ENCODE measurements around the gene RGS7BP.

Gene RGS7BP

DNA sequence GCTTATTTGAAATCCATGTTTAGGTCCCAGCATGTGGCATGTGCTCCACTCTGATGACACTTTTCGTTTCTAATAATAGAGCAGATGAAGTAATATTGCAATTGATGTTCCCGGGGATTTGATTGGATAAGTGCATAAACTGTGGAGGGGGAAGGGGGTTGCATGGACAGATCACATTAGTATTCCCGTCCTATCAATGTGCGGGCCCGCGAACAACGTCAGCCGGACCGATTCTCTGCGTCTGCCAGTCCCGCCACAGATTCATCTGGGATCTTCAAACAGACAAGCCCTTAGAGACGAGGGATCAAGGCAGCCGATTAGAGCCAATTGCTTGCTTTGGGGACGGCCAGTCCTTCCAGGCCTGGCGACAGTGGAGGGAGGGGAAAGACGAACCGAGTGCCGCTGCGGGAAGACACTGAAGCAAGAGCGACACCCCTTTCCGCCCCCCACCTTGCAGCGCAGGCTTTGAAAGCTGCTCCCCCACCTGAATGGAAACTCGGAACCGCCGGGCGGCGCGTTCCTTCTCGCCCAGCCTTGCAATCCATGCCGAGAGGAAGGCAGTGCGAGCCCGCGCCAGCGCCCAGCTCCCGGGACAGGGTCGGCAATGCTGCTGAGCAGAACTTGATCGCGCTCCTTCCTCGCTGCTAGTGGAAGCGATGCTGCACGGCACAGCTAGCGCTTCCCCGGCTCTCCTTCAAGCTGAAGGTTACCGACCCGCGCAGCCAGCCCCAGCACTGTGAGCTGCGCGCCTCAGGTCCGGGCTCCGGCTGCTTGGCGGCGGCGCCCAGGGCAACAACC is at the start of gene RGS7BP:
Gene RGS7BP (plus strand): TSS at position 247 of the 798 bp plus-strand sequence. CDS start 610 bp downstream, outside the sequence.
- DNase-seq (ENCODE audit: insufficient read length, low spot score) (no peak), FAIRE-seq (no peak)
- no peak for TF ChIP-seq POLR2A (IDR thresholded peaks at IDR 0.05; ENCODE audit: low read depth, low read length)

DNA sequence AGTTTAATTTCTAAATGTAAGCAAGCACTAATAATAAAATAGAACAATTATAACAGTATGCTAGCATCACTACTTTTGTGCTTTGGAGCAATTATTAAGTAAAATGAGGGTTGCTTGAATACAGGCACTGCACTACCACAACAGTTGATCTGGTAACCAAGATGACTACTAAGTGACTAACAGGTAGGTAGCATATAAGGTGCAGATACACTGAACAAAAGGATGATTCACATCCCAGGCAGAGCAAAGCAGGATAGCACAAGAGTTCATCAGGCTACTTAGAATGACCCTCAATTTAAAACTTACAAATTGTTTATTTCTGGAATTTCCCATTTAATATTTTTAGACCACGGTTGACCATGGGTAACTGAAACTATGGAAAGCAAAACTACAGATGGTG is 48.0 kb upstream of the RGS7BP start:
- FAIRE-seq (no peak), DNase-seq (ENCODE audit: insufficient read length, low spot score) (no peak)
- no peak for TF ChIP-seq POLR2A (IDR thresholded peaks at IDR 0.05; ENCODE audit: low read depth, low read length)

DNA sequence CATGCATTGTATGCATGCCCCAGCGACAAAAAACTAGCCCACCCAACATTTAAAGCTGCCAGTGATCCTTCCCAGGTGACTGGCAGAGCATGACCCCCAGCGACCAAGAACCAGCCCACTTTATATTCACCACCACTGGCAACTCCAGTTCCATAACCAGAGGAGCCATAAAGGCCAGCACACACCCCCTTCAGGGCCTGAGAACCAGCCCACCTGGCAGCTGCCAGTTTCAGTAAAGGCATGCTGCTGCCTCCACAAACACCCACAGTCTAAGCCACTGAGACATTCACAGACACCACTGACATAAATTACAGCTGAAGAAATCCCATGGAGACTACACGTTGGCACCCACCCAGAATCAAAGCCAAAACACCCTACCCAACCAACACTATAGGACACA is 46.9 kb upstream of the RGS7BP start:
- no peak for TF ChIP-seq POLR2A (IDR thresholded peaks at IDR 0.05; ENCODE audit: low read depth, low read length)
- FAIRE-seq (no peak), DNase-seq (ENCODE audit: insufficient read length, low spot score) (no peak)

DNA sequence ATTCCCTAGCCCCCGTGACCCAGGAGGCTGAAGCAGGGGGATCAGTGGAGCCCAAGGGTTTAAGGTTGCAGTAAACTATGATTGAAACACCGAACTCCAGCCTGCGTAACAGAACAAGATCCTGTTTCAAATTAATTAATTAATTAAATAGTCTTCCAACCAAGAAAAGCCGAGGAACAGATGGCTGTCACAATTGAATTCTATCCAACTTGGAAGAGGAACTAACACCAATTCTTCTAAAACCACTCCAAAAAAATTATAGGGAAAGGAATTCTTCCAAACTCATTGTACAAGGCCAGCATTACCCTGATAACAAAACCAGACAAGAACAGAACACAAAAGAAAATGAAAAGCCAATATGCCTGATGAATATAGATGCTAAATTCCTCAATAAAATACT is 43.4 kb upstream of the RGS7BP start:
- FAIRE-seq, result no peak
- TF ChIP-seq POLR2A (IDR thresholded peaks at IDR 0.05; ENCODE audit: low read depth, low read length), result no peak
- DNase-seq (ENCODE audit: insufficient read length, low spot score), result no peak

DNA sequence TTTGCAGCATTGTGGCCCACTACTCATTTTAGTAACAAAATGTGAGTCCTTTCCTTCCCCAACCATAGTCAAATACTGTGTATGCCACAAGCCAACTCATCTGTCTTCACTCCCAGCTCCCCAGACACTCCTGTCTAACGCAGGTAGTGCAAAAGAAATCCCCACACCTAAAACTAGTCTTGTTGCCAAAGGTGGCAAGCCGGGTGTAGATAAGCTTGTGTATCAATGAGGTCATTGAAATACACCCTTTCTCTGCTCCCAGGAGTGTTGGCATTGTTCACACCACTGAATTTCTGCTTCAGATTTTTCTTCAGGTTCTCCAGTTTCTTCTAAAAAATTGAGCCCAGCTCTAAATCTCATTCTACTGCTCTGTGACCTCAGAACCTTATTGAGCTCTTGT is 19.7 kb upstream of the RGS7BP start:
- FAIRE-seq (no peak), DNase-seq (ENCODE audit: insufficient read length, low spot score) (no peak)

DNA sequence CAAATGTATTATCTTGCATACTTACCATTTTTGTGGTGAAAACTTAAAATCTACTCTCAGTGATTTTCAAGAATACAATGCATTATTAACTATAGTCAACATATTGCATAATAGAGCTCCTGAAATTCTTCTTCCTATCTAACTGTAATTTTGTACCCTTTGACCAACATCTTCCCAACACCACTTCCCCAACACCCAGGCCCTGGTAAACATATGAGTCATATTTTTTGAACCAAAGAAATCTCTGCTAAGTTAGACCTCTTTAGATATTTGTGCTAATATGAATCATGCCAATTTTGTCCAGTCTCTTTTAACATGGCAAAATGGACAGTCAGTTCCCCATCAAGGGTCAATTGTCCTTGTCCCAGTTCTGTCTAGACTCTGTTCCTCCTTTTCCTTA is 18.5 kb upstream of the RGS7BP start:
- FAIRE-seq (no peak), DNase-seq (ENCODE audit: insufficient read length, low spot score) (no peak)
- no peak for TF ChIP-seq POLR2A (IDR thresholded peaks at IDR 0.05; ENCODE audit: low read depth, low read length)

More for the DNA sequence above, 19.7 kb upstream of the RGS7BP start:
- no peak for TF ChIP-seq POLR2A (IDR thresholded peaks at IDR 0.05; ENCODE audit: low read depth, low read length)

GRCh38 chr5:64489857-64490256 is 16.0 kb upstream of the RGS7BP start:
- no peak for TF ChIP-seq POLR2A (IDR thresholded peaks at IDR 0.05; ENCODE audit: low read depth, low read length)
- no peak for DNase-seq (ENCODE audit: insufficient read length, low spot score)
- no peak for FAIRE-seq

GRCh38 chr5:64497386-64497785 is 8.4 kb upstream of the RGS7BP start:
- no peak for TF ChIP-seq POLR2A (IDR thresholded peaks at IDR 0.05; ENCODE audit: low read depth, low read length)
- DNase-seq (ENCODE audit: insufficient read length, low spot score) (peak; percentile 35), FAIRE-seq (peak; percentile 43)

DNA sequence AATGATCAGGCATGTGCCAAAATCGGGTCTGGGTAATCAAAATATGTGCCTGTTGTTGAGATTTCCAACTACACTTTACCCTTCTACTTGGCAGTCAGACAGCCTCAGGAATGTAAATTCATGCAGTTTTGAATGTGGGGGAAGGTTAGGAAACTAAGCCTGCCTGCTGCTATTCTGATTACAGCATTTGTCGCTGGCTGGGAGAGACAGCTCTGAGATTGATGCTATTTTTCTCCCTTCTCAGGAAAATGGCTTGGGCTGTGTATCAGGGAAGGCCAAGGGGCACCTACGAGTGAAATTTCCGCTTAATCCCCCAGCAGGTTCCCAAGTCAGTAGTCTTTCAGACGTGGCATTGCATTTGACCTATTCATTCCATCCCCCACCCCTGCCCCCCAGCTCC is 3.6 kb upstream of the RGS7BP start:
- DNase-seq (ENCODE audit: insufficient read length, low spot score) (no peak), FAIRE-seq (no peak)
- no peak for TF ChIP-seq POLR2A (IDR thresholded peaks at IDR 0.05; ENCODE audit: low read depth, low read length)

GRCh38 chr5:64506567-64507263 is 900 bp downstream of the RGS7BP start:
- no peak for TF ChIP-seq POLR2A (IDR thresholded peaks at IDR 0.05; ENCODE audit: low read depth, low read length)
- DNase-seq (ENCODE audit: insufficient read length, low spot score), result no peak
- FAIRE-seq, result no peak

DNA sequence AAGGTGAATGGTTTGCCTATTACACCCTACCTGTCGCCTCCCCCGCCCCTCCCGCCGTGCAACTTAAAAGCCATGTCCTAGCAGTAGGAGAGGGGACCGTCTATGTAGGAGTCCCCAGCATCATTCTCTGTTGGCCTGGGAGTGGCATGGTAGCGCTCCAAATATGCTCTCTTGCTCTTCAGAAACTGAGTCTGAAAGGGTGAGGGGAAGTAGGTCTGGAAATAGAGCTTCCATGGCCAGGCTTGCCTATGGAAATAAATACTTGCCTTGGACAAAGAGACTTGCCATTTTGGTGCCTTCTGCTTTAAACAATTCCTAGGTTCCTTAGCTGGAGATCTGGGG is 1.4 kb downstream of the RGS7BP start:
- FAIRE-seq (no peak), DNase-seq (ENCODE audit: insufficient read length, low spot score) (no peak)
- TF ChIP-seq POLR2A (IDR thresholded peaks at IDR 0.05; ENCODE audit: low read depth, low read length), result no peak

GRCh38 chr5:64509828-64510227 is 4.0 kb downstream of the RGS7BP start:
- FAIRE-seq (no peak), DNase-seq (ENCODE audit: insufficient read length, low spot score) (no peak)
- no peak for TF ChIP-seq POLR2A (IDR thresholded peaks at IDR 0.05; ENCODE audit: low read depth, low read length)

DNA sequence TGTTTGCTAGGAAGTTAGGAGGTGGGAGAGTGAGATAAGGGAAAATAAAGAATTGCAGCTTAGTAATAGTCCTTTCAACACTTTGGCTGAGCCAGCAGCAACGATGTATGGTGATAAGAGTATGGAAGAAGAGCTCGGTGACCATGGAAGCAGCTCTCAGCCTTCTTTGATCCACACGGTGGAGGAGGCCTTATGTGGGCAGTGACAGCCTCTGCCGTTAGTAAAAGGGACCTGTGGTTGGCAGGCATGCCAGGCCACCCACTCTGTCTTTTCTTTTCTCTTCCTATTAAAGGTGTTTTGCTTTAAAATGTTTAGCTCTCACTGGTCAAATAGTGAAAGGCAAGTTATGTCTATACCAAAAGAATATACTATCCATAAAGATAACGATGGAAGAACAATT is 7.7 kb downstream of the RGS7BP start:
- FAIRE-seq, result no peak

GRCh38 chr5:64514612-64515011 is 8.8 kb downstream of the RGS7BP start:
- DNase-seq (ENCODE audit: insufficient read length, low spot score), result no peak
- FAIRE-seq, result no peak

More for the DNA sequence above, 7.7 kb downstream of the RGS7BP start:
- DNase-seq (ENCODE audit: insufficient read length, low spot score), result no peak
- TF ChIP-seq POLR2A (IDR thresholded peaks at IDR 0.05; ENCODE audit: low read depth, low read length), result no peak

DNA sequence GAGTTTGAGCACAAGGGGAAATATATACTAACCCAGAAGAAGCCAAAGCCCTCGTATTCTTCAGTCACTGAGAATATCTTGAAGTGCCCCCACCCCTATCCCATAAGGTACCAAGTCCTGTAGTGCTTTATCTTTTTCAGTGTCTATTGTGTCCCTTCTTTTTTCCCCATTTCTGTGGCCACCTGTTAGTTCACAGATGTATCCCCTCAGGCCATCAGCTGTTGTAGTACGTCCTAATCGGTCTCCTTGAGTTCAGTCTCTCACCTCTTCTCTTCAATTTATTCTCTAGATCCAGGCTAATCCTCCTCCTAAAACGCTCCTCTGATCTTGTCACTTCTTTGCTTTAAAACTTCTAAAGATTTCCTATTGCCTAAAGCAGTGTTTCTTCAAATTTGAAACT is 10.4 kb downstream of the RGS7BP start:
- DNase-seq (ENCODE audit: insufficient read length, low spot score) (no peak), FAIRE-seq (no peak)
- no peak for TF ChIP-seq POLR2A (IDR thresholded peaks at IDR 0.05; ENCODE audit: low read depth, low read length)

More at GRCh38 chr5:64514612-64515011, 8.8 kb downstream of the RGS7BP start:
- no peak for TF ChIP-seq POLR2A (IDR thresholded peaks at IDR 0.05; ENCODE audit: low read depth, low read length)
